HepG2 (cell line): ENCODE results near the gene ENO3. TPM values are rescaled to one million over a fixed set of nuclear protein-coding genes. Genes with fewer than 3 reads are reported as not detected.

Source experiments
- ATAC-seq: fragments of 200-7000 bp; cut with Tn5 transposase; 3 replicates; pipeline ENCODE4 v1.9.1; 2020; ENCODE audit warnings: mild to moderate bottlenecking, moderate library complexity
- BruUV-seq: library from RNA; stranded (reverse); fragments of 400-500 nt; replicated peaks from 2 replicates; lab custom pipeline; 2021; lab: Mats Ljungman, UMichigan
- CTCF ChIA-PET: fragments of 300-600 bp; formaldehyde crosslinking; extraction: SDS; loops from one replicate; lab custom pipeline; 2021; ENCODE audit warnings: low total read pairs, inconsistent platforms, low intra/inter-chr PET ratio; lab: Yijun Ruan, JAX
- POLR2A ChIA-PET: fragments of 350-600 bp; sonication (Branson Sonifier 250); formaldehyde crosslinking; loops from one replicate; lab custom pipeline; 2020; ENCODE audit warnings: antibody characterized with exemption, inconsistent platforms; lab: Yijun Ruan, JAX
- DNase-seq: peaks from one replicate; pipeline ENCODE4 v3.0.0-alpha.2; 2015; ENCODE audit warnings: low spot score
- FAIRE-seq: peaks from 3 replicates; lab custom pipeline; 2011; peaks lifted over from hg19 to GRCh38; lab: Jason Lieb, UNC
- H2AFZ ChIP-seq: one replicate; pipeline ENCODE4 v1.6.1; 2011; ENCODE audit warnings: low read length, inconsistent platforms
- H3K27ac ChIP-seq: fragments of 300-600 bp; 3 replicates; pipeline ENCODE4 v1.8.0; 2011; ENCODE audit warnings: mixed run types, mild to moderate bottlenecking, mixed read lengths, low read length, inconsistent platforms; ENCODE audit not compliant: insufficient read depth; ENCODE audit errors: extremely low read length
- H3K27me3 ChIP-seq, 2 experiments: fragments of 200-600 bp in 1 of 2; 2 replicates in 1 of 2; 3 replicates in 1 of 2; pipeline versions ENCODE4 v1.6.0 to v1.8.0; 2011; ENCODE audit warnings: low read length in 2 of 2, mild to moderate bottlenecking in 2 of 2, moderate library complexity in 2 of 2, inconsistent platforms in 1 of 2; ENCODE audit not compliant: insufficient read depth in 2 of 2, control insufficient read depth in 1 of 2
- H3K36me3 ChIP-seq, 2 experiments: fragments of 200-600 bp in 1 of 2; replicated peaks in 1 of 2; 2 replicates in 1 of 2; 3 replicates in 1 of 2; pipeline versions ENCODE4 v1.5.1 to v1.8.0; 2011; ENCODE audit warnings: low read length in 2 of 2, inconsistent platforms in 1 of 2; ENCODE audit not compliant: insufficient read depth in 2 of 2, control insufficient read depth in 1 of 2
- H3K4me1 ChIP-seq: 2 replicates; pipeline ENCODE4 v1.5.1; 2012; ENCODE audit warnings: low read length, inconsistent platforms; ENCODE audit not compliant: insufficient read depth
- H3K4me2 ChIP-seq: 2 replicates; pipeline ENCODE4 v1.6.0; 2011; ENCODE audit warnings: low read depth, low read length, inconsistent platforms
- H3K4me3 ChIP-seq, 3 experiments: fragments of 200-600 bp in 1 of 3; sonication (generic), shearing (Covaris generic) in 1 of 3; replicated peaks in 1 of 3; 2 replicates each; pipeline ENCODE4 v1.5.1; 2011 to 2016; ENCODE audit warnings: low read length in 3 of 3, inconsistent platforms in 2 of 3, low read depth in 2 of 3, mild to moderate bottlenecking in 2 of 3, control low read depth in 1 of 3, mixed read lengths in 1 of 3; ENCODE audit not compliant: insufficient read depth in 1 of 3
- H3K79me2 ChIP-seq: one replicate; pipeline ENCODE4 v1.6.1; 2011; ENCODE audit warnings: low read length, inconsistent platforms; ENCODE audit not compliant: insufficient read depth
- H3K9ac ChIP-seq: 2 replicates; pipeline ENCODE4 v1.6.0; 2011; ENCODE audit warnings: mild to moderate bottlenecking, low read depth, low read length, inconsistent platforms; ENCODE audit not compliant: insufficient read depth
- H3K9me3 ChIP-seq: 2 replicates; pipeline ENCODE4 v1.5.1; 2012; ENCODE audit warnings: mild to moderate bottlenecking, low read length
- H4K20me1 ChIP-seq: 2 replicates; pipeline ENCODE4 v1.6.0; 2011; ENCODE audit warnings: inconsistent platforms, mild to moderate bottlenecking, low read length, moderate library complexity; ENCODE audit not compliant: insufficient read depth
- AGO2 ChIP-seq: fragments of 200-400 bp; formaldehyde crosslinking; optimal IDR thresholded peaks from 2 replicates; pipeline ENCODE3; 2017; ENCODE audit warnings: mild to moderate bottlenecking, low read depth, low read length, moderate library complexity
- PRDM10 ChIP-seq: sonication (generic); formaldehyde crosslinking; IDR thresholded peaks from 2 replicates; pipeline ENCODE4 v1.4.0; 2020; ENCODE audit warnings: low read depth, missing genetic modification reagents
- STAT6 ChIP-seq: sonication (generic); formaldehyde crosslinking; IDR thresholded peaks from 2 replicates; pipeline ENCODE4 v1.4.0; 2020; ENCODE audit warnings: missing genetic modification reagents, mild to moderate bottlenecking, borderline replicate concordance
- ZNF10 ChIP-seq: sonication (generic); formaldehyde crosslinking; IDR thresholded peaks from 2 replicates; pipeline ENCODE4 v1.4.0; 2020; ENCODE audit warnings: mild to moderate bottlenecking, low read depth, missing genetic modification reagents, borderline replicate concordance
- ZNF598 ChIP-seq: sonication (generic); formaldehyde crosslinking; IDR thresholded peaks from 2 replicates; pipeline ENCODE4 v1.5.1; 2020; ENCODE audit warnings: mild to moderate bottlenecking, missing genetic modification reagents, borderline replicate concordance
- ZNF776 ChIP-seq: sonication (generic); formaldehyde crosslinking; IDR thresholded peaks from 2 replicates; pipeline ENCODE4 v1.4.0; 2020; ENCODE audit warnings: mild to moderate bottlenecking, missing genetic modification reagents
- WGBS: methylation state at CpG from one replicate; pipeline ENCODE4 v1.1.6; 2017; ENCODE audit warnings: low lambda C conversion rate; 5-methylcytosine and 5-hydroxymethylcytosine counted together
- in situ Hi-C: cut with HindIII; loops from 2 replicates; pipeline ENCODE4 v1.10.0; 2017; ENCODE audit warnings: low pct_unique_long_range_greater_than_20kb; ENCODE audit not compliant: extremely low pct_ligation_motif_present
- intact Hi-C: fragments of 100-400 bp; cut with micrococcal nuclease; formaldehyde crosslinking; loops from one replicate; pipeline ENCODE4 v1.10.0; 2022; ENCODE audit not compliant: unreplicated experiment
- polyA plus RNA-seq, 8 experiments: library from polyadenylated mRNA; depleted of rRNA in 3 of 8; stranded (reverse) in 7 of 8; unstranded in 1 of 8; fragments of >200 nt; fragmentation: Illumina TruSeq in 4 of 8; extraction: Trizol in 4 of 8; gene quantifications; 2 replicates each; pipeline versions ENCODE4 v1.2.1 to v1.2.3, GENCODE V29; 2011 to 2016; ENCODE audit warnings: low read depth in 4 of 8, missing spikeins in 1 of 8, mixed read lengths in 1 of 8; ENCODE audit not compliant: insufficient read depth in 1 of 8
- total RNA-seq, 5 experiments: library from RNA; depleted of rRNA; stranded (reverse); fragments of >200 nt; fragmentation: Illumina TruSeq; extraction: Trizol; gene quantifications; 2 replicates each; pipeline ENCODE4 v1.2.3, GENCODE V29; 2016; ENCODE audit warnings: low read depth in 1 of 5

ENO3 gene
- total and polyA plus RNA-seq, 2 of the 13 experiments (the other 11 are each of a cell fraction or from before 2014, with no cell fraction given): 59.8 to 69.8 TPM

- TF ChIP-seq PRDM10 (CRISPR knock-in tag): no peak
- TF ChIP-seq ZNF10: no peak
These were observed 2.6 kb downstream of the ENO3 start (continued) for GRCh38 chr17:4953451-4953961.

GRCh38 chr17:4955091-4955490, 4.2 kb downstream of the ENO3 start:
- no TSS peak for BruUV-seq
- peaks cover 12% of the 10 kb centered on the region for H3K79me2 ChIP-seq
- H4K20me1 ChIP-seq: no peaks in the 10 kb centered on the region
- H3K9me3 ChIP-seq: no peaks in the 10 kb centered on the region
- no peak overlapping the region for H3K9ac ChIP-seq
- no peak overlapping the region for H3K4me3 ChIP-seq
- TF ChIP-seq STAT6 (no peak), ZNF776 (no peak), AGO2 (peak; percentile 55), ZNF598 (CRISPR knock-in tag) (no peak)
- no peak overlapping the region for H3K4me2 ChIP-seq
- H3K27ac ChIP-seq: no peak overlapping the region
- in situ Hi-C loops: no loop called here
- no peaks in the 10 kb centered on the region for H3K27me3 ChIP-seq
- ATAC-seq (no peak), FAIRE-seq (no peak), DNase-seq (no peak)
- peaks cover 39% of the 10 kb centered on the region for H3K4me1 ChIP-seq
- 93% methylated on average over 8 of the region's 8 CpGs for WGBS
- CTCF ChIA-PET: no interaction called here
- H3K36me3 ChIP-seq: peaks cover 3 to 17% of the 10 kb centered on the region in 2 experiments; a peak in 3 of 5 replicates
- intact Hi-C loops: no loop called here
- POLR2A ChIA-PET: interaction anchor here (5.8 kb wide), 1 partner anchor 13 kb away, joined by 43 read pairs; the partner anchor contains the start of gene SPAG7
- H2AFZ ChIP-seq: no peak overlapping the region
